ENCODE data around the gene RPL39L. TPM values are rescaled to one million over a fixed set of nuclear protein-coding genes. Genes with fewer than 3 reads are reported as not detected.
A peak's percentile ranks its signal among the peaks of the same experiment; 100 is the strongest.

Gene RPL39L
- total and polyA plus RNA-seq, 4 donors = 7.2 to 26.7 (median 15.9) TPM

- Histone ChIP-seq H3K27me3 (ENCODE audit: control insufficient read depth, insufficient read depth, low read length) (no peaks in the 10 kb centered on the region), H3K36me3 (ENCODE audit: control insufficient read depth, insufficient read depth, low read length) (no peaks in the 10 kb centered on the region), H3K4me3 (ENCODE audit: low read depth, low read length) (no peak overlapping the region), H3K4me1 (ENCODE audit: control insufficient read depth, insufficient read depth, low read length) (no peaks in the 10 kb centered on the region), H3K27ac (ENCODE audit: low read depth, low read length) (no peak overlapping the region), H3K9me3 (ENCODE audit: control insufficient read depth, insufficient read depth, low read length) (no peaks in the 10 kb centered on the region)
- 91% methylated on average over 4 of the region's 5 CpGs for WGBS (ENCODE audit: insufficient coverage)
- no peak for DNase-seq (ENCODE audit: low read depth in 4 of 6, low spot score in 6 of 6)
Observed at GRCh38 chr3:187073581-187074098, 65.7 kb downstream of the RPL39L start.

DNA sequence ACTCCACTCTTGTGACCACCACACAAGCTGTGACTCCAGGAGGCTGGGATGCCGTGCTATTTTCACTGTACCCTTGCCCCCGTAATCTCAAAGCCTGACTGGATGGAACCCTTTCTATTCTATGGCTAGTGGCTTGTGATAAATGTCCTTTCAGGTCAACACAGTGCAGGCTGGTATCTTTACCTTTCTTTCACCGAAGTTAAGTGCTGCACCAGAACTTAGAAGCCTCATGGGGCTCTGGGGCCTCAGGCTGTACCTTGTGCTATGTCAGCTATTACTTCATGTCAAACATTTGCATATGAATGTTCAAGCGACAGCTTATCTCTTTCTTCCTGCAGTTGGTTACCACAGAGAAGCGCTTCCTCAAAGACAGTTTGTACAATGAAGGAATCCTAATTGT, 66.8 kb downstream of the RPL39L start:
- no peaks in the 10 kb centered on the region for H3K36me3 ChIP-seq (ENCODE audit: control insufficient read depth, insufficient read depth, low read length)
- no peak overlapping the region for H3K4me3 ChIP-seq (ENCODE audit: low read depth, low read length)
- H3K27ac ChIP-seq (ENCODE audit: low read depth, low read length) = no peak overlapping the region
- no peak for DNase-seq (ENCODE audit: low read depth in 4 of 6, low spot score in 6 of 6)
- H3K27me3 ChIP-seq (ENCODE audit: control insufficient read depth, insufficient read depth, low read length) = no peaks in the 10 kb centered on the region
- H3K9me3 ChIP-seq (ENCODE audit: control insufficient read depth, insufficient read depth, low read length) = no peaks in the 10 kb centered on the region
- WGBS (ENCODE audit: insufficient coverage) = 67% methylated on average over 1 of the region's 5 CpGs
- no peaks in the 10 kb centered on the region for H3K4me1 ChIP-seq (ENCODE audit: control insufficient read depth, insufficient read depth, low read length)

GRCh38 chr3:187072102-187072501, 67.2 kb downstream of the RPL39L start:
- no peaks in the 10 kb centered on the region for H3K27me3 ChIP-seq (ENCODE audit: control insufficient read depth, insufficient read depth, low read length)
- DNase-seq (ENCODE audit: low read depth in 4 of 6, low spot score in 6 of 6) = peak in 1 of 6 donors; percentile 18

More at GRCh38 chr3:187072102-187072501, 67.2 kb downstream of the RPL39L start:
- H3K4me3 ChIP-seq (ENCODE audit: low read depth, low read length) = no peak overlapping the region
- H3K9me3 ChIP-seq (ENCODE audit: control insufficient read depth, insufficient read depth, low read length) = no peaks in the 10 kb centered on the region
- no peaks in the 10 kb centered on the region for H3K4me1 ChIP-seq (ENCODE audit: control insufficient read depth, insufficient read depth, low read length)
- no peaks in the 10 kb centered on the region for H3K36me3 ChIP-seq (ENCODE audit: control insufficient read depth, insufficient read depth, low read length)
- 60% methylated on average over 1 of the region's 3 CpGs for WGBS (ENCODE audit: insufficient coverage)
- H3K27ac ChIP-seq (ENCODE audit: low read depth, low read length) = no peak overlapping the region

Other genes starting within 250 kb of the RPL39L start
- gene ST6GAL1, start 209.0 kb downstream of the RPL39L start, total RNA-seq = 10 to 100 TPM; 28.9 to 33.5 TPM
- 10 to 100 TPM; 35.8 to 44.6 TPM for gene ST6GAL1, start 209.0 kb downstream of the RPL39L start, polyA plus RNA-seq (ENCODE audit: insufficient read length in 2 of 2)
- gene RTP1, start 58.0 kb upstream of the RPL39L start, total RNA-seq = under 1 TPM; 0.40 to 0.61 TPM
- gene RTP1, start 58.0 kb upstream of the RPL39L start, polyA plus RNA-seq (ENCODE audit: insufficient read length in 2 of 2) = 1 to 10 TPM; 1.1 to 1.5 TPM
- gene MASP1, start 152.2 kb upstream of the RPL39L start, total RNA-seq = 10 to 100 TPM; 19.9 to 24.3 TPM
- gene MASP1, start 152.2 kb upstream of the RPL39L start, polyA plus RNA-seq (ENCODE audit: insufficient read length in 2 of 2) = 10 to 100 TPM; 43.8 to 54.8 TPM
- 1 to 10 TPM; 1.1 to 1.2 TPM for gene RTP4, start 228.9 kb upstream of the RPL39L start, total RNA-seq
- under 1 TPM; 0.16 to 0.38 TPM for gene RTP4, start 228.9 kb upstream of the RPL39L start, polyA plus RNA-seq (ENCODE audit: insufficient read length in 2 of 2)